B cell (primary cell): ENCODE data around the gene MAP3K1. TPM values are rescaled to one million over a fixed set of nuclear protein-coding genes. Genes with fewer than 3 reads are reported as not detected.

Experiments used
- ATAC-seq: fragments of 200-7000 bp; cut with Tn5 transposase; one replicate; pipeline ENCODE4 v1.10.0; 2021; ENCODE audit warnings: low read depth, mild to moderate bottlenecking, moderate number of reproducible peaks, moderate library complexity
- CTCF ChIA-PET: fragments of 350-600 bp; sonication (Branson Sonifier 250); formaldehyde crosslinking; loops from one replicate; lab custom pipeline; 2021; ENCODE audit warnings: antibody characterized with exemption, inconsistent platforms; lab: Charles Lee
- POLR2A ChIA-PET: fragments of 350-600 bp; sonication (Branson Sonifier 250); formaldehyde crosslinking; loops from one replicate; lab custom pipeline; 2021; ENCODE audit warnings: antibody characterized with exemption; lab: Charles Lee
- DNase-seq: peaks from one replicate; pipeline ENCODE4 v3.0.0; 2013
- H2AFZ ChIP-seq: 2 replicates; pipeline ENCODE4 v1.6.1; 2012; ENCODE audit warnings: mild to moderate bottlenecking, low read depth, low read length; ENCODE audit not compliant: insufficient read depth, poor library complexity, severe bottlenecking
- H3K27ac ChIP-seq, 2 donors: 1 replicate in 1 of 2; 2 replicates in 1 of 2; pipeline ENCODE4 v1.5.1; 2012 to 2013; ENCODE audit warnings: low read length in 2 of 2, mild to moderate bottlenecking in 2 of 2, moderate library complexity in 1 of 2
- H3K27me3 ChIP-seq, 4 experiments: fragments of 200-600 bp in 1 of 4; sonication (generic) in 1 of 4; replicated peaks in 1 of 4; 1 replicate in 2 of 4; 2 replicates in 2 of 4; pipeline versions ENCODE4 v1.6.1 to v1.7.0; 2013 to 2016; ENCODE audit warnings: low read length in 3 of 4, mild to moderate bottlenecking in 2 of 4, mixed read lengths in 1 of 4, moderate library complexity in 1 of 4; ENCODE audit not compliant: insufficient read depth in 4 of 4, control insufficient read depth in 3 of 4; ENCODE audit errors: control extremely low read depth in 1 of 4
- H3K36me3 ChIP-seq, 2 experiments: replicated peaks in 1 of 2; 1 replicate in 1 of 2; 2 replicates in 1 of 2; pipeline versions ENCODE4 v1.6.1 to v1.7.1; 2013; ENCODE audit warnings: low read length in 1 of 2; ENCODE audit not compliant: insufficient read depth in 2 of 2, control insufficient read depth in 1 of 2; ENCODE audit errors: control extremely low read depth in 1 of 2, extremely low read depth in 1 of 2
- H3K4me1 ChIP-seq, 2 donors: fragments of 200-600 bp in 1 of 2; sonication (generic) in 1 of 2; 1 replicate in 1 of 2; 2 replicates in 1 of 2; pipeline versions ENCODE4 v1.5.1 to v1.6.1; 2013 to 2017; ENCODE audit warnings: low read length in 2 of 2; ENCODE audit not compliant: control insufficient read depth in 2 of 2, insufficient read depth in 2 of 2
- H3K4me2 ChIP-seq: replicated peaks from 2 replicates; pipeline ENCODE3; 2012; ENCODE audit warnings: mild to moderate bottlenecking, low read depth, low read length; ENCODE audit not compliant: poor library complexity, severe bottlenecking
- H3K4me3 ChIP-seq, 5 experiments: fragments of 200-600 bp in 1 of 5; sonication (generic) in 1 of 5; 1 replicate in 3 of 5; 2 replicates in 2 of 5; pipeline versions ENCODE4 v1.5.1 to v1.7.0; 2011 to 2016; ENCODE audit warnings: low read length in 4 of 5, mild to moderate bottlenecking in 4 of 5, low read depth in 2 of 5, control low read depth in 1 of 5, moderate library complexity in 1 of 5; ENCODE audit not compliant: insufficient read depth in 1 of 5; ENCODE audit errors: control extremely low read depth in 1 of 5, extremely low read depth in 1 of 5
- H3K79me2 ChIP-seq: fragments of 200-600 bp; sonication (generic); one replicate; pipeline ENCODE4 v1.6.0; 2016; ENCODE audit warnings: low read length; ENCODE audit not compliant: control insufficient read depth, insufficient read depth
- H3K9ac ChIP-seq: fragments of 200-600 bp; sonication (generic); 2 replicates; pipeline ENCODE4 v1.6.1; 2017; ENCODE audit warnings: mild to moderate bottlenecking, low read length, moderate library complexity
- H3K9me3 ChIP-seq, 3 donors: one replicate each; pipeline versions ENCODE4 v1.6.1 to v1.7.1; 2013; ENCODE audit warnings: low read length in 2 of 3; ENCODE audit not compliant: control insufficient read depth in 2 of 3, insufficient read depth in 1 of 3; ENCODE audit errors: control extremely low read depth in 1 of 3
- H4K20me1 ChIP-seq: 2 replicates; pipeline ENCODE4 v1.6.0; 2012; ENCODE audit warnings: mild to moderate bottlenecking, low read length; ENCODE audit not compliant: insufficient read depth, control insufficient read depth, poor library complexity, severe bottlenecking
- H3K27ac Mint-ChIP-seq: one replicate; pipeline ENCODE4 v1.8.0; 2021; ENCODE audit warnings: mixed read lengths
- H3K27me3 Mint-ChIP-seq: one replicate; pipeline ENCODE4 v1.8.0; 2021; ENCODE audit warnings: mixed read lengths
- H3K4me1 Mint-ChIP-seq: one replicate; pipeline ENCODE4 v1.8.0; 2021; ENCODE audit warnings: mixed read lengths
- H3K4me3 Mint-ChIP-seq: one replicate; pipeline ENCODE4 v1.8.0; 2021; ENCODE audit warnings: mixed read lengths
- H3K9me3 Mint-ChIP-seq: one replicate; pipeline ENCODE4 v1.8.0; 2022; ENCODE audit warnings: mixed read lengths; ENCODE audit not compliant: insufficient read depth
- CTCF ChIP-seq: fragments of 200-600 bp; IDR thresholded peaks from one replicate; pipeline ENCODE4 v1.8.0; 2022; ENCODE audit warnings: antibody characterized with exemption, mild to moderate bottlenecking
- EZH2 ChIP-seq: IDR thresholded peaks from 2 replicates; pipeline ENCODE4 v1.6.1; 2012; ENCODE audit warnings: borderline replicate concordance, low read depth, mild to moderate bottlenecking, moderate library complexity, low read length; ENCODE audit not compliant: insufficient read depth, poor library complexity, severe bottlenecking
- WGBS: methylation state at CpG from one replicate; pipeline ENCODE4 v1.1.5; 2013; ENCODE audit warnings: missing lambda C conversion rate; ENCODE audit not compliant: insufficient coverage; 5-methylcytosine and 5-hydroxymethylcytosine counted together
- intact Hi-C: fragments of 100-400 bp; cut with micrococcal nuclease; formaldehyde crosslinking; loops from one replicate; pipeline ENCODE4 v1.10.0; 2022
- polyA plus RNA-seq: library from polyadenylated mRNA; depleted of rRNA; stranded (reverse); fragments of >200 nt; gene quantifications from 2 replicates; pipeline ENCODE4 v1.2.3, GENCODE V29; 2012
- total RNA-seq, 2 donors: library from RNA; stranded (reverse); fragments of 120-200 nt in 1 of 2; gene quantifications; 1 replicate in 1 of 2; 2 replicates in 1 of 2; pipeline versions ENCODE4 v1.2.3 to v1.2.4, GENCODE V29; 2013 to 2022

Gene MAP3K1
- total and polyA plus RNA-seq, 2 donors (not counting 1 experiment from before 2014, with no cell fraction given) = 51.7 to 160 TPM

- TF ChIP-seq CTCF = peak; percentile 96
- TF ChIP-seq EZH2 = no peak
- Histone ChIP-seq H3K27ac (no peak overlapping the region), H4K20me1 (no peaks in the 10 kb centered on the region), H3K79me2 (no peaks in the 10 kb centered on the region), H2AFZ (no peak overlapping the region), H3K4me1 (peaks cover 4 to 8% of the 10 kb centered on the region in 2 donors), H3K36me3 (peaks cover 2 to 8% of the 10 kb centered on the region in 2 experiments), H3K4me2 (peak overlapping the region; percentile 16), H3K9me3 (no peaks in the 10 kb centered on the region), H3K9ac (no peak overlapping the region), H3K27me3 (no peaks in the 10 kb centered on the region), H3K4me3 (no peak overlapping the region)
- Mint-ChIP-seq H3K4me3 (no peak overlapping the region), H3K9me3 (no peaks in the 10 kb centered on the region), H3K27ac (no peak overlapping the region), H3K27me3 (no peaks in the 10 kb centered on the region), H3K4me1 (no peaks in the 10 kb centered on the region)
- intact Hi-C loops = loop anchor here (1.0 to 2.0 kb wide), 4 partner anchors 8 to 320 kb away; partner anchors contain the start of gene SETD9
- CTCF ChIA-PET = interaction anchor here (0.5 to 8.6 kb wide), 37 partner anchors 9 to 1560 kb away, joined by 3 to 138 read pairs (median 4); partner anchors contain the start of genes GPBP1 and SETD9
- WGBS = 58% methylated on average over 2 of the region's 3 CpGs
- DNase-seq (peak; percentile 73), ATAC-seq (peak; percentile 67)
- POLR2A ChIA-PET = no interaction called here
Measured at GRCh38 chr5:56900858-56901578, 85.7 kb downstream of the MAP3K1 start.

GRCh38 chr5:56908942-56909293 lies 93.6 kb downstream of the MAP3K1 start:
- Histone ChIP-seq H2AFZ (peak overlapping the region; percentile 88), H3K4me1 (peaks cover 12 to 22% of the 10 kb centered on the region in 2 donors), H3K4me2 (peak overlapping the region; percentile 83), H3K27ac (peak overlapping the region; percentile 78 to 93), H3K27me3 (no peaks in the 10 kb centered on the region), H3K4me3 (peak overlapping the region; percentile 55 to 97 (median 88)), H3K36me3 (no peaks in the 10 kb centered on the region), H4K20me1 (no peaks in the 10 kb centered on the region), H3K9me3 (peaks cover 0 to 2% (median 2%) of the 10 kb centered on the region in 3 donors), H3K79me2 (no peaks in the 10 kb centered on the region), H3K9ac (peak overlapping the region; percentile 94)
- no peak for TF ChIP-seq EZH2
- no peak for TF ChIP-seq CTCF
- intact Hi-C loops = loop anchor here (1.0 kb wide), 2 partner anchors 8 to 1551 kb away; partner anchors contain the start of gene PLK2
- Mint-ChIP-seq H3K4me3 (peak overlapping the region; percentile 93), H3K27me3 (no peaks in the 10 kb centered on the region), H3K9me3 (peaks cover 2% of the 10 kb centered on the region), H3K4me1 (peaks cover 21% of the 10 kb centered on the region), H3K27ac (peak overlapping the region; percentile 91)
- POLR2A ChIA-PET = interaction anchor here (2.6 kb wide), 1 partner anchor 264 kb away, joined by 16 read pairs; the partner anchor contains the start of gene GPBP1
- ATAC-seq (no peak), DNase-seq (no peak)
- under 1% methylated on average over 19 of the region's 19 CpGs for WGBS
- CTCF ChIA-PET = interaction anchor here (0.8 kb wide), 1 partner anchor 229 kb away, joined by 3 read pairs; no protein-coding TSS in a partner anchor
